ENCODE results near the gene EFCC1. TPM values are rescaled to one million over a fixed set of nuclear protein-coding genes. Genes with fewer than 3 reads are reported as not detected.

EFCC1 gene
- total RNA-seq, 1 donor from 2014 or later = 17.2 TPM

- no peak overlapping the region for H3K27ac ChIP-seq
- no peaks in the 10 kb centered on the region for H3K9me3 ChIP-seq
- H3K4me3 ChIP-seq = no peak overlapping the region
- H3K27me3 ChIP-seq = no peaks in the 10 kb centered on the region
- DNase-seq = no peak
- peak; percentile 9 for ATAC-seq
- H3K4me1 ChIP-seq = no peaks in the 10 kb centered on the region
- no peak for TF ChIP-seq CTCF (IDR thresholded peaks at IDR 0.05)
- intact Hi-C loops (cut with DNase I) = no loop called here
- no peaks in the 10 kb centered on the region for H3K36me3 ChIP-seq
Observed at GRCh38 chr3:129039271-129040038, 38.4 kb downstream of the EFCC1 start.

GRCh38 chr3:129040039-129040336 lies 38.9 kb downstream of the EFCC1 start:
- intact Hi-C loops (cut with DNase I) = no loop called here
- no peaks in the 10 kb centered on the region for H3K36me3 ChIP-seq
- H3K9me3 ChIP-seq = no peaks in the 10 kb centered on the region
- DNase-seq (no peak), ATAC-seq (no peak)
- no peaks in the 10 kb centered on the region for H3K27me3 ChIP-seq
- no peak overlapping the region for H3K27ac ChIP-seq
- no peak overlapping the region for H3K4me3 ChIP-seq
- no peak for TF ChIP-seq CTCF (IDR thresholded peaks at IDR 0.05)
- H3K4me1 ChIP-seq = no peaks in the 10 kb centered on the region

GRCh38 chr3:129040579-129041300 lies 39.6 kb downstream of the EFCC1 start:
- Histone ChIP-seq H3K36me3 (no peaks in the 10 kb centered on the region), H3K9me3 (no peaks in the 10 kb centered on the region), H3K27ac (no peak overlapping the region), H3K4me3 (no peak overlapping the region), H3K27me3 (no peaks in the 10 kb centered on the region), H3K4me1 (peaks cover 4% of the 10 kb centered on the region)
- no peak for TF ChIP-seq CTCF (IDR thresholded peaks at IDR 0.05)
- intact Hi-C loops (cut with DNase I) = no loop called here
- DNase-seq (no peak), ATAC-seq (no peak)

- Histone ChIP-seq H3K27ac (no peak overlapping the region), H3K4me3 (peak overlapping the region; percentile 20), H3K36me3 (no peaks in the 10 kb centered on the region), H3K4me1 (peaks cover 6% of the 10 kb centered on the region), H3K9me3 (no peaks in the 10 kb centered on the region), H3K27me3 (no peaks in the 10 kb centered on the region)
- intact Hi-C loops (cut with DNase I) = no loop called here
- DNase-seq (no peak), ATAC-seq (peak; percentile 83)
- TF ChIP-seq CTCF (IDR thresholded peaks at IDR 0.05) = no peak
Observed at GRCh38 chr3:129045675-129046036, 44.6 kb downstream of the EFCC1 start.

- H3K27me3 ChIP-seq = no peaks in the 10 kb centered on the region
- H3K4me3 ChIP-seq = peak overlapping the region; percentile 20
- H3K27ac ChIP-seq = no peak overlapping the region
- no peak for DNase-seq
- no peaks in the 10 kb centered on the region for H3K9me3 ChIP-seq
- intact Hi-C loops (cut with DNase I) = no loop called here
- TF ChIP-seq CTCF (IDR thresholded peaks at IDR 0.05) = no peak
- H3K36me3 ChIP-seq = no peaks in the 10 kb centered on the region
- peak; percentile 39 for ATAC-seq
- H3K4me1 ChIP-seq = peaks cover 6% of the 10 kb centered on the region
Observed at GRCh38 chr3:129046037-129046731, 45.1 kb downstream of the EFCC1 start.
